GM19025 (cell line): ENCODE results near the gene HERC2.
A peak's percentile ranks its signal among the peaks of the same experiment; 100 is the strongest.
"Not testable (repeated sequence)": the region's sequence is repeated elsewhere in the genome, so short reads cannot be mapped to it uniquely, and the experiment has no call there.

Source experiments
- ATAC-seq: cut with Tn5 transposase; IDR thresholded peaks from one replicate; pipeline ENCODE4 v1.9.1; 2021; ENCODE audit warnings: mild to moderate bottlenecking, low read depth, moderate library complexity; ENCODE audit not compliant: unreplicated experiment

The HERC2 gene

GRCh38 chr15:28140062-28140461 lies 181.9 kb downstream of the HERC2 start:
- no peak for ATAC-seq

DNA sequence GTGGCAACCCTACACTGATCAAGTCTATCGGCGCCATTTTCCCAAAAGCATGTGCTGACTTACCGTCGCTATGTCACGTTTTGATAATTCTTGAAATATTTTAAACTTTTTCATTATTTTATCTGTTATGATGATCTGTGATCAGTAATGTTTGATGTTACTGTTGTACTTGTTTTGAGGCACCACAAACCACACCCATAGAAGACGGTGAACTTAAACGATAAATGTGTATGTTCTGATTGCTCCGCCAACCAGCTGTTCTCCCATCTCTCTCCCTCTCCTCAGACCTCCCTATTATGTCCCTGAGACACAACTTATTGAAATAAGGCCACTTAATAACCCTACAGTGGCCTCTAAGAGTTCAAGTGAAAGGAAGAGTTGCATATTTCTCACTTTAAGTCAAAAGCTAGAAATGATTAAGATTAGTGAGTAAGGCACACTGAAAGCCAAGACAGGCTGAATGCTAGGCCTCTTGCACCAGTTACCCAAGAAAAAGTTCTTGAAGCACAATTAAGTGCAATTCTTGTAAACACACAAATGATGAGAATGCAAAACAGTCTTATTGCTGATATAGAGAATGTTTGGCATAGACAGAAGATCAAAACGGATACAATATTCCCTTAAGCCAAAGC lies 184.5 kb downstream of the HERC2 start:
- not testable (repeated sequence) for ATAC-seq

GRCh38 chr15:28136236-28136904 lies 185.6 kb downstream of the HERC2 start:
- ATAC-seq, result peak; percentile 100

GRCh38 chr15:28133281-28133680 lies 188.7 kb downstream of the HERC2 start:
- no peak for ATAC-seq

DNA sequence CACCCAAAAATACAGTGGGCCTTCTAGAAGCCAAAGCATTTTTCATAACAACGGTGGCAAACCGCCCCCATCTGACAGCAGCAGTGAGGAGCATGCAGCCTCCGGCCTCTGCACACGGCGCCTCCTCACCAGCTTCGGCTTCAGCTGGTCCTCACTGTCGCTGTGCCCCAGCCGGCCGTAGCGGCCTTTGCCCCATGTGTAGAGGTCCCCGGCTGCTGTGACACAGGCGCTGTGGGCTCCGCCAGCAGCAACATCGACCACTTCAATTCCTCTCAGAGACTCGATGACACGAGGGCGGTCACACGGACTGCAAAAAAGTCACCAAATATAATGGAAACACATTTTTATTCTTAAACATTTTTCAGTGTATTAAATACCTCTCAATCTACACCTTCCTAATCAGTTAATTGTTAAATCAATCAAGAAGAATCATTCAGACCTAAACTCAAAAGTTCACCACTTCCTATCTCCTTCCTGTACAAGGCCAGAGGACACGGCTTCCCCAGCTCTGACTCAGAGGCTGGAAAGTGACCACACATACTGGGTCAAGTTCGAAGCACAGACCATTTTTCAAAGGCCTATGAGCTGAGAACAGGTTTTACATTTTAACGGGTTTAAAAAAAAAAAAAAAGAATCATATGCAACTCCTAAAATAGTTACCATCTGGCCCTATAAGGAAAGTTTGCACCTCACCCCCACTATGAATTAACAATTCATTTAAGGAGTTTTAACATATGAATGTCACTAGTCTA lies 189.3 kb downstream of the HERC2 start:
- ATAC-seq, result no peak

- ATAC-seq, result no peak
These were observed 190.0 kb downstream of the HERC2 start for GRCh38 chr15:28131946-28132345.

GRCh38 chr15:28131400-28131799 lies 190.6 kb downstream of the HERC2 start:
- no peak for ATAC-seq

GRCh38 chr15:28130651-28131050 lies 191.3 kb downstream of the HERC2 start:
- no peak for ATAC-seq

DNA sequence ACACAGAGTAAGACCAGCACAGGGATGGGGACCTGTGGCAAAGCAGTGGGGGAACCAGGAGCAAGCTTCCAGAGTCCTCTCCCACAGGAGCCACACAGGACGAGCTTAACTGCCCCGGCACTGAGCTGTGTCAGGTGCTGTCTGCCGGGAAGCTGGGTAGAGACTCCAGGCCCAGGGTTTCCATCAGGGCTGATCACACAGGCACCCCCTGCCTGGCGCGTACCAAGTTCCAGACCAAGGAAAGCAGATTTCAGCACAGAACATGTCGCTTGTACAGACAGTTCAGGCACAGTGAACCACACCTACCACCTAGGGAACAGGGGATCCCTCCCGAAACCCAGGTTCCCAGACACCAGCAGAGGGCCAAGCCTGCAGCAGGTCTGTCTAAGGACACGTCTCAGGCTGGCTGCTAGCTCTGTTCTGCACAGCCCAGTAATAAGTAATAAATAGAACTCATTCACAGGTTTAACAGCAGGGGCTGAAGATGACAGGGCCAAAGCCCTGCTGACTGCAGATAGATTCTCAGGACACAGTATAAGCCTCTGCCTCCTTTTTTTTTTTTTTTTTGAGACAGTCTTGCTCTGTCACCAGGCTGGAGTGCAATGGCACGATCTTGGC lies 192.6 kb downstream of the HERC2 start:
- no peak for ATAC-seq

- no peak for ATAC-seq
These were observed 193.9 kb downstream of the HERC2 start for GRCh38 chr15:28128031-28128430.

DNA sequence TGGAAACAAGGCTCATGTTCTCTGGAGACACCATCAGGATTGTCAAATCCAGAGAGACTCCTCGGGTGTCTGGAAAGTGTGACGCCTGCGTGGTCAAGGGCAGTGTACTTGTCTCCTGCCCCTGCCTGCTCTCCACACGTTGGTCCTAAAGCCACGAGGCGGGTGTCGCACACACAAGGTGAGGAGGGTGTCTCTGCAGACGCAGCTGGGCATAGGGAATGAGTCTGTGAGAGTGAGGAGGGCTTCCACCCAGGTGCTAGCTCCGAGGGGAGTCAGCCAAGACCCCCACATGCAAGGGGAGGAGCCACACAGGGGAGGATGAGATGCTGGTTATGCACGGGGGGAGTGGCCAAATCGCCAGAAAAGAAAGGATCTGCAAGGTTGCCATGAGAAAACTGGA lies 194.9 kb downstream of the HERC2 start:
- ATAC-seq, result no peak

DNA sequence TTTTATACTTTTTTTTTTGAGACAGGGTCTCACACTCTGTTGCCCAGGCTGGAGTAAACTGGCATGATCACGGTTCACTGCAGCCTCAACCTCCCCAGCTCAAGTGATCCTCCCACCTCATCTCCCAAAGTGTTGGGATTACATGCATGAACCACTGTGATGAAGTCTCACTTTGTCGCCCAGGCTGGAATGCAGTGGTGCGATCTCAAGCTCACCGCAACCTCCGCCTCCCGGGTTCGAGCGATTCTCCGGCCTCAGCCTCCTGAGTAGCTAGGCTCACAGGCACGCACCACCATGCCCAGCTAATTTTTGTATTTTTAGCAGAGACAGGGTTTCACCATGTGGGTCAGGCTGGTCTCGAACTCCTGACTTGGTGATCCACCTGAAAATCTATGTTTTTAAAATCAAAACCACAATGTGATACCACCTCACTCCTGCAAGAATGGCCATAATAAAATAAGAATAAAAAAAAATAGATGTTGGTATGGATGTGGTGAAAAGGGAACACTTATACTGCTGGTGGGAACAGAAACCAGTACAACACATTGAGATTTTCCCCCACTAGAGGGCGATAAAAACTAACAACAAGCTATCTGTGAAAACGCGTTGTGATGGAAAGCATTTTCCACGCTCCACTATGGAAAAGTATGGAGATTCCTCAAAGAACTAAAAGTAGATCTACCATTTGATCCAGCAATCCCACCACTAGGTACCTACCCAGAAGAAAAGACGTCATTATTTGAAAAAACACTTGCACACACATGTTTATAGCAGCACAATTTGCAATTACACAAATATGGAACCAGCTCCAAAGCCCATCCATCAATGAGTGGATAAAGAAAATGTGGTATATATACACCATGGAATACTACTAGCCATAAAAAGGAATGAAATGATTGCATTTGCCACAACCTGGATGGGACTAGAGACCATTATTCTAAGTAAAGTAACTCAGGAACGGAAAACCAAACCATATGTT lies 196.0 kb downstream of the HERC2 start:
- ATAC-seq, result no peak

- no peak for ATAC-seq
These were observed 197.1 kb downstream of the HERC2 start for GRCh38 chr15:28124841-28125240.

- peak; percentile 70 for ATAC-seq
These were observed 198.5 kb downstream of the HERC2 start for GRCh38 chr15:28123408-28124023.

- no peak for ATAC-seq
These were observed 199.7 kb downstream of the HERC2 start for GRCh38 chr15:28122038-28122949.

DNA sequence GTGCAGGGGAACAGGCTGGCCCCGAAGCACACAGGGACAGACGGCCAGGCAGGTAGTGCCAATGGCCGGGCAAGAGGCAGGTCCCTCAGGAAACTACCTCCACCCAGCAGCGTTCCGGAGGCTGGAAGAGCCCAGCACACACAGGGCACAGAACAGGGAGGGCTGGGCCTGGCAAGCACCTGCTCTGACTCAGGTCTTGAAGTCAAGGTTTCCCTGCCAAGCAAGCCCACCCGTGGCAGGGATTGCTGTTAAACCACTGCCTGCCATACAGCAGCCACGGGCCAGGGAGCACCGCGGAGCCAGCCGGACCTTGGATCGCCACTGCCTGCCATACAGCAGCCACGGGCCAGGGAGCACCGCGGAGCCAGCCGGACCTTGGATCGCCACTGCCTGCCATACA lies 200.4 kb downstream of the HERC2 start:
- ATAC-seq, result not testable (repeated sequence)

DNA sequence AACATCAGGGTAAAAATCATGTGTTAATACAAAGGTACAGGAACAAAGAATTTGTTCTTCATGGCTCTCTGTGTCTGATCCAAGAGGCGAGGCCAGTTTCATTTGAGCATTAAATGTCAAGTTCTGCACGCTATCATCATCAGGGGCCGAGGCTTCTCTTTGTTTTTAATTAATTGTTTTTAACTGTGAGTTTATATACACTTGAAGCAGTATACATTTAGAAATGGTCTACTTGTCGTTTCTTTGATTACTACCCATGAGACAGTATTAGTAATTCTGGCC lies 201.7 kb downstream of the HERC2 start:
- ATAC-seq, result no peak

DNA sequence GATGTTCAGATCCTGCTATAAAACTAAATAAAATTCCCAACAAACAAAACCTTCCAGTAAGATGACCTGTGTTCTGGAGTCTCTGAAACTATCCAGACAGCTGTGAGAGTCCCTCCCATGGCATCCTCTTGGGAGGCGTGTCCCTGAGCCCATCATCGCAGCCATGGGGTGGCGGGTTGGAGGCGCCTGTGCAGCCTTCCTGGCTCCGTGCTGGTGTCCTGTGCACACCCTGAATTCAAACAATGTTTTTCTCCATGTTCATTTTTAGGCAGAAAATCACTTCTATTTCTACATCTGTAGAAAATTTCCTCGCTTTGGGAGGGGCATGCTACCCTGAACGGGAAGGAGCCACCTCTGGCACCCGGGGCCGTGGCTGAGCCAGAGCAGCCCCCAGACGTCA lies 203.4 kb downstream of the HERC2 start:
- no peak for ATAC-seq

GRCh38 chr15:28118083-28118482 lies 203.9 kb downstream of the HERC2 start:
- no peak for ATAC-seq
